ENCODE data around the gene MAD2L2. TPM values are rescaled to one million over a fixed set of nuclear protein-coding genes. Genes with fewer than 3 reads are reported as not detected.

MAD2L2 gene
- total and polyA plus RNA-seq, 12 donors, result 15.6 to 71.2 (median 28.1) TPM

DNA sequence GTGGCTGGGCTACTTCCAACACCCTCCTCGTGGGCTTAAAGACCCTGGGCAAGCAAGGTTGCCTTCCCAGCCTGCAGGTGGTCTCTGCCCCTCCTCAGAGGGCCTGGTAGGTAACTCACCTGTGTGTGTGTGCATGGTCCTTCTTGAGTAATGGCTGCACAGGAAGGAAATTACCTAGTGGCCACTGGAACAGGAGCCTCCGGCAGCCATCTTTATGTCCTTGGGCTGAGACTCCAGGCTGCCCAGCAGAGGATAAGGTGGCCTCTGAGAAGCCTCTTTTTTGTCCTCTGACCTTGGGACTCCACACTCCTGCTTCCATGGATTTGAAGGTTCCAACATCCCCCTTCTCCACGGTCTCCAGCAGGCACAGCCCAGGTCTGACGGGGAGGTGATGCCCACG is 30.5 kb upstream of the MAD2L2 start:
- intact Hi-C loops (cut with DNase I), result loop anchor here in 1 of 2 donors (10.0 kb wide), 1 partner anchor 367 kb away; no protein-coding TSS in a partner anchor
- H3K27ac ChIP-seq, result no peak overlapping the region
- no peak overlapping the region for H3K4me3 ChIP-seq
- no peaks in the 10 kb centered on the region for H3K36me3 ChIP-seq (replicated peaks in 1 of 2)
- no peaks in the 10 kb centered on the region for H3K4me1 ChIP-seq (replicated peaks in 1 of 2)
- 81 to 100% (median 90%) methylated on average over 3 to 5 of the region's 5 CpGs for WGBS, 4 donors
- TF ChIP-seq POLR2A (IDR thresholded peaks at IDR 0.05), result no peak
- TF ChIP-seq, protein P1, sequence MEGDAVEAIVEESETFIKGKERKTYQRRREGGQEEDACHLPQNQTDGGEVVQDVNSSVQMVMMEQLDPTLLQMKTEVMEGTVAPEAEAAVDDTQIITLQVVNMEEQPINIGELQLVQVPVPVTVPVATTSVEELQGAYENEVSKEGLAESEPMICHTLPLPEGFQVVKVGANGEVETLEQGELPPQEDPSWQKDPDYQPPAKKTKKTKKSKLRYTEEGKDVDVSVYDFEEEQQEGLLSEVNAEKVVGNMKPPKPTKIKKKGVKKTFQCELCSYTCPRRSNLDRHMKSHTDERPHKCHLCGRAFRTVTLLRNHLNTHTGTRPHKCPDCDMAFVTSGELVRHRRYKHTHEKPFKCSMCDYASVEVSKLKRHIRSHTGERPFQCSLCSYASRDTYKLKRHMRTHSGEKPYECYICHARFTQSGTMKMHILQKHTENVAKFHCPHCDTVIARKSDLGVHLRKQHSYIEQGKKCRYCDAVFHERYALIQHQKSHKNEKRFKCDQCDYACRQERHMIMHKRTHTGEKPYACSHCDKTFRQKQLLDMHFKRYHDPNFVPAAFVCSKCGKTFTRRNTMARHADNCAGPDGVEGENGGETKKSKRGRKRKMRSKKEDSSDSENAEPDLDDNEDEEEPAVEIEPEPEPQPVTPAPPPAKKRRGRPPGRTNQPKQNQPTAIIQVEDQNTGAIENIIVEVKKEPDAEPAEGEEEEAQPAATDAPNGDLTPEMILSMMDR (IDR thresholded peaks at IDR 0.05), result no peak
- no peaks in the 10 kb centered on the region for H3K9me3 ChIP-seq (replicated peaks in 1 of 3)
- H3K27me3 ChIP-seq, result peaks cover 9% of the 10 kb centered on the region
- no peak for DNase-seq

DNA sequence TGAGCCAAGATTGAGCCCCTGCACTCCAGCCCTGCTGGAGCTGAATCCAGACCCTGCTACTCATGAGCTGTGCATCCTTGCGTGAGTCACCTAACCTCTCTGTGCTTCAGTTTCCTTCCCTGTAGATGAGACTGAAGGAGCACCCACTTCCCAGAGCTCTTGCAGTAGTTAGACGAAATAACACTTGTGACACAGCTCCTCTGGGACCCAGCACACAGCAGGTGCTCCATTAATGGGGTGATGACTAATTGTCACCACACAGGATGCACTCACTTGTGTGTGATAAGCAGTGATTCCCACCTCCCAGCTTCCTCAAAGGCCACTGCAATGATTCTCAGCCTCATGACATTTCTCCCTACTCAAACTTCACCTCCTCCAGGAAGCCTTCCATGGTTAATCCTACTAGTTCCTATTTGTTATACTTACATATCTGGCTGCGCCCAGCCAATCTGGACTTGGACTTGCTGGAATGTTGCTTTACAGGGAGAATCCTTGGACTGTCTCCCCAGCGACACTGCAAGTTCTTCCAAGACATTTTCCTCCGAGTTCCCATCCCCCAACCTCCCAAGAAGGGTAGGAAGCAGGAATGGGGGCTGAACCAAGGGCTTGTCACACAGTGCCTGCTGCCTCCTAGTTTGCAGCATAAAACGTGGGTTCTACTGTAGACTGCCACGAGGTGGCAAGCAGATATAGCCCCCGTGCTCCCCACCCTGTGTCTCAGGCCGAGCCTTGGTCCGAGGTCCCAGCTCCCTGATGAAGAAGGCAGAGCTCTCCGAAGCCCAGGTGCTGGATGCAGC is 27.8 kb upstream of the MAD2L2 start:
- no peak for DNase-seq
- peaks cover 9% of the 10 kb centered on the region for H3K27me3 ChIP-seq
- TF ChIP-seq, protein P1 (IDR thresholded peaks at IDR 0.05), result no peak
- TF ChIP-seq POLR2A (IDR thresholded peaks at IDR 0.05), result no peak
- H3K36me3 ChIP-seq (replicated peaks in 1 of 2), result no peaks in the 10 kb centered on the region
- H3K27ac ChIP-seq, result no peak overlapping the region
- no peak overlapping the region for H3K4me3 ChIP-seq
- no peaks in the 10 kb centered on the region for H3K4me1 ChIP-seq (replicated peaks in 1 of 2)
- 64 to 76% (median 72%) methylated on average over 3 to 11 of the region's 11 CpGs for WGBS, 4 donors
- intact Hi-C loops (cut with DNase I), result no loop called here
- no peaks in the 10 kb centered on the region for H3K9me3 ChIP-seq (replicated peaks in 1 of 3)

DNA sequence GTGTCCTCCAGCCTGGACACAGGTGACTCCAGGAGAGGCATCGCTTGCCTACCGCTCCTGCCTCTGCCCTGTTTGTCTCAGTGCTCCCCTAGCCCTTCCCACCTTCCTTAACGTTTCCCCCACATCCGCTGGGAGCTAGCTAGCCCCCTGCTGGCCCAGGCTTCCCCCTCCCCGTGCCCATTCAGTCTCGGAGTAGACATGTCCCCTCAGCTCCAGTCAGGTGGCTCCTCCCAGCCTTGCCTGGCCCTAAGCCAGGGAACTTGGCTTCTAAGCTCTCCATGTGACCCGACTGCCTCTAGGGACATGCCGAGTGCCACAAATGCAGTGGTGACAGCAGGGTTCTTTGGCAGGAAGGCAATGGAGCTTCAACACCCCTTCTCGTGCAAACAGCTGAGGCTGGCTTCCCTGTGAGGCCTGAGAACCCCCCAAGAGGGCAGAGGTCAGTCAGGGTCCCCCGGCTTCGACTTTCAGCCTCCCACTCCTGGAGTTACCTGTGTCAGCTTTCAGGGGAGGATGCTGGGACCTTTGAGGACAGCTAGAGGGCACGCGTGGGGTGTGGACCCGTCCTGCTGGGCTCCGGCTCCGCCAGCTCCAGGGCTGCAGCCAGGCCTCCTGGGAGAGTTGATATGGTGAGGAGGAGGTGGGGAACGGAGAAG is 26.8 kb upstream of the MAD2L2 start:
- no peaks in the 10 kb centered on the region for H3K36me3 ChIP-seq (replicated peaks in 1 of 2)
- intact Hi-C loops (cut with DNase I), result no loop called here
- no peaks in the 10 kb centered on the region for H3K9me3 ChIP-seq (replicated peaks in 1 of 3)
- no peak for TF ChIP-seq POLR2A (IDR thresholded peaks at IDR 0.05)
- TF ChIP-seq, protein P1 (IDR thresholded peaks at IDR 0.05), result no peak
- no peaks in the 10 kb centered on the region for H3K4me1 ChIP-seq (replicated peaks in 1 of 2)
- peaks cover 4% of the 10 kb centered on the region for H3K27me3 ChIP-seq
- H3K27ac ChIP-seq, result no peak overlapping the region
- 42 to 53% (median 50%) methylated on average over 10 to 17 of the region's 17 CpGs for WGBS, 4 donors
- peak; percentile 54 to 83 (median 76) for DNase-seq
- H3K4me3 ChIP-seq, result no peak overlapping the region

DNA sequence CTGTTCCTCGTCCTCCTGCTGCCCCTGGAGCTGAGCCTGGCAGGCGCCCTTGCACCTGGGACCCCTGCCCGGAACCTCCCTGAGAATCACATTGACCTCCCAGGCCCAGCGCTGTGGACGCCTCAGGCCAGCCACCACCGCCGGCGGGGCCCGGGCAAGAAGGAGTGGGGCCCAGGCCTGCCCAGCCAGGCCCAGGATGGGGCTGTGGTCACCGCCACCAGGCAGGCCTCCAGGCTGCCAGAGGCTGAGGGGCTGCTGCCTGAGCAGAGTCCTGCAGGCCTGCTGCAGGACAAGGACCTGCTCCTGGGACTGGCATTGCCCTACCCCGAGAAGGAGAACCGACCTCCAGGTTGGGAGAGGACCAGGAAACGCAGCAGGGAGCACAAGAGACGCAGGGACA is 25.3 kb upstream of the MAD2L2 start:
- H3K4me1 ChIP-seq (replicated peaks in 1 of 2), result peaks cover 0 to 5% of the 10 kb centered on the region in 2 donors
- DNase-seq, result no peak
- H3K27me3 ChIP-seq, result no peaks in the 10 kb centered on the region
- no peak overlapping the region for H3K27ac ChIP-seq
- H3K36me3 ChIP-seq (replicated peaks in 1 of 2), result no peaks in the 10 kb centered on the region
- 71 to 95% (median 90%) methylated on average over 4 to 14 of the region's 14 CpGs for WGBS, 4 donors
- TF ChIP-seq, protein P1 (IDR thresholded peaks at IDR 0.05), result no peak
- TF ChIP-seq POLR2A (IDR thresholded peaks at IDR 0.05), result no peak
- intact Hi-C loops (cut with DNase I), result no loop called here
- H3K4me3 ChIP-seq, result no peak overlapping the region
- H3K9me3 ChIP-seq (replicated peaks in 1 of 3), result no peaks in the 10 kb centered on the region
